Activated naive CD4-positive, alpha-beta T cell treated with anti-CD3 and anti-CD28 coated beads, Interleukin-2, amount 10 ng/mL, durations not matched to agents 7 days and 5 days (primary cell): ENCODE results near the gene MYO19.
"Not testable (repeated sequence)": the region's sequence is repeated elsewhere in the genome, so short reads cannot be mapped to it uniquely, and the experiment has no call there.

Experiments
- CTCF ChIA-PET: fragments of 350-600 bp; sonication (Branson Sonifier 250); formaldehyde crosslinking; loops from one replicate; lab custom pipeline; 2021; ENCODE audit warnings: antibody characterized with exemption; lab: Charles Lee
- DNase-seq: peaks from one replicate; pipeline ENCODE4 v3.0.0-alpha.2; 2020
- H3K27ac Mint-ChIP-seq: one replicate; pipeline ENCODE4 v1.8.0; 2021; ENCODE audit warnings: mild to moderate bottlenecking, moderate library complexity, mixed read lengths
- H3K27me3 Mint-ChIP-seq: one replicate; pipeline ENCODE4 v1.8.0; 2021; ENCODE audit warnings: mild to moderate bottlenecking, mixed read lengths
- H3K36me3 Mint-ChIP-seq: one replicate; pipeline ENCODE4 v1.8.0; 2021; ENCODE audit warnings: mixed read lengths
- H3K4me1 Mint-ChIP-seq: one replicate; pipeline ENCODE4 v1.8.0; 2021; ENCODE audit warnings: mixed read lengths
- H3K4me3 Mint-ChIP-seq: one replicate; pipeline ENCODE4 v1.8.0; 2021; ENCODE audit warnings: mild to moderate bottlenecking, moderate library complexity, mixed read lengths
- H3K9me3 Mint-ChIP-seq: one replicate; pipeline ENCODE4 v1.8.0; 2021; ENCODE audit warnings: mixed read lengths

The MYO19 gene

GRCh38 chr17:36515837-36516236 lies 18.8 kb downstream of the MYO19 start:
- Mint-ChIP-seq H3K27ac (no peak overlapping the region), H3K36me3 (peaks cover 23% of the 10 kb centered on the region), H3K9me3 (no peaks in the 10 kb centered on the region), H3K4me1 (no peaks in the 10 kb centered on the region), H3K4me3 (no peak overlapping the region), H3K27me3 (no peaks in the 10 kb centered on the region)
- CTCF ChIA-PET: interaction anchor here (1.8 kb wide), 1 partner anchor 33 kb away, joined by 6 read pairs; no protein-coding TSS in a partner anchor
- no peak for DNase-seq

GRCh38 chr17:36514856-36515255 lies 19.8 kb downstream of the MYO19 start:
- no peaks in the 10 kb centered on the region for H3K27me3 Mint-ChIP-seq
- no peak overlapping the region for H3K4me3 Mint-ChIP-seq
- DNase-seq: no peak
- CTCF ChIA-PET: interaction anchor here (1.8 kb wide), 1 partner anchor 32 kb away, joined by 6 read pairs; no protein-coding TSS in a partner anchor
- no peaks in the 10 kb centered on the region for H3K9me3 Mint-ChIP-seq
- H3K36me3 Mint-ChIP-seq: peaks cover 21% of the 10 kb centered on the region
- no peaks in the 10 kb centered on the region for H3K4me1 Mint-ChIP-seq
- H3K27ac Mint-ChIP-seq: no peak overlapping the region

DNA sequence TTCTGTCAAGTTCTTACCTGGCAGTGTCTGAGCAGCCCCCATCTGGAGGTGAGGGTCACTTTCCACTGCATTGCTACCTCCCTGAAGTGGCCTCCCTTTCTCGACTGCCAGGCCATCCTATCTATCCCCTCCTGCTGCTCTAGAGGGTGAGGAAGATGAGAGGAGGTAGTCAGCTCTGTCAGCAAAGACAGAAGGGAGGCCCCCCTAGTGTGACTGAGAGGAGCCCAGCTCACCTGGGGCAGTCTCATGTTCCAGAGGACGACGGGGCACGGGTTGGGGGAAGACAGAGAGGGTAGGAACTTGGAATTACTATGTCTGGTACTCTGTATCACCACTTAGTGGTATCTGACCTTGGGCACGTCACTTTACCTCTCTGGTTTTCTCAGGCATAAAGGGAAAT lies 22.0 kb downstream of the MYO19 start:
- no peaks in the 10 kb centered on the region for H3K4me1 Mint-ChIP-seq
- no peak overlapping the region for H3K27ac Mint-ChIP-seq
- H3K36me3 Mint-ChIP-seq: peaks cover 17% of the 10 kb centered on the region
- DNase-seq: no peak
- CTCF ChIA-PET: no interaction called here
- no peak overlapping the region for H3K4me3 Mint-ChIP-seq
- H3K9me3 Mint-ChIP-seq: no peaks in the 10 kb centered on the region
- H3K27me3 Mint-ChIP-seq: no peaks in the 10 kb centered on the region

DNA sequence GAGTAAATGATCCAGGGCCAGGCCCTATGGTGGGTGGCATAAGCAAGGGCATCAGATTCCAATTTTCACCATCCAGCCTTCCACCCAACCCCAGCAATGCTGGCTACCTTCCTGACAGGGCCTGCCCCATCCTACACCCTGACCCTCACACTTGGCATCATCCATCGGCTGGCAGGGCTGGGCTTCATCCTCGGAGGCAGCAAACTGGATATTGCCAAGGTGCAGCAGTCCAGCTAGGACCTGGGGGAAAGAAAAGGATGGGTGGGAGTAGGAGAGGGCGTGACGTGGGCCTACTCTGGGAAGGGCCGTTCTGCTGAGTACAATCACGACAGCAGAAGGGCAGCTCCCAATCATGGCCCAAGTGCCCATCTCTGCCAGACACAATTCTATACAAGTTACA lies 23.5 kb downstream of the MYO19 start:
- Mint-ChIP-seq H3K4me1 (no peaks in the 10 kb centered on the region), H3K4me3 (no peak overlapping the region), H3K27ac (no peak overlapping the region), H3K27me3 (no peaks in the 10 kb centered on the region), H3K36me3 (peaks cover 12% of the 10 kb centered on the region), H3K9me3 (no peaks in the 10 kb centered on the region)
- CTCF ChIA-PET: no interaction called here
- DNase-seq: no peak

GRCh38 chr17:36510636-36511035 lies 24.0 kb downstream of the MYO19 start:
- CTCF ChIA-PET: no interaction called here
- DNase-seq: no peak
- no peaks in the 10 kb centered on the region for H3K27me3 Mint-ChIP-seq
- no peak overlapping the region for H3K4me3 Mint-ChIP-seq
- no peaks in the 10 kb centered on the region for H3K9me3 Mint-ChIP-seq
- no peaks in the 10 kb centered on the region for H3K4me1 Mint-ChIP-seq
- H3K36me3 Mint-ChIP-seq: peaks cover 16% of the 10 kb centered on the region
- H3K27ac Mint-ChIP-seq: no peak overlapping the region

- H3K36me3 Mint-ChIP-seq: peaks cover 19% of the 10 kb centered on the region
- no peaks in the 10 kb centered on the region for H3K27me3 Mint-ChIP-seq
- no peak overlapping the region for H3K27ac Mint-ChIP-seq
- H3K4me1 Mint-ChIP-seq: no peaks in the 10 kb centered on the region
- H3K4me3 Mint-ChIP-seq: no peak overlapping the region
- no peaks in the 10 kb centered on the region for H3K9me3 Mint-ChIP-seq
- no peak for DNase-seq
- CTCF ChIA-PET: interaction anchor here (1.3 kb wide), 1 partner anchor 15 kb away, joined by 4 read pairs; no protein-coding TSS in a partner anchor
These were observed 25.2 kb downstream of the MYO19 start for GRCh38 chr17:36509272-36509985.

GRCh38 chr17:36508439-36508838 lies 26.2 kb downstream of the MYO19 start:
- CTCF ChIA-PET, H3K4me3 Mint-ChIP-seq: not testable (repeated sequence)

GRCh38 chr17:36507266-36507665 lies 27.4 kb downstream of the MYO19 start:
- Mint-ChIP-seq H3K36me3 (peaks cover 26% of the 10 kb centered on the region), H3K9me3 (no peaks in the 10 kb centered on the region), H3K27me3 (no peaks in the 10 kb centered on the region), H3K27ac (no peak overlapping the region), H3K4me1 (no peaks in the 10 kb centered on the region), H3K4me3 (no peak overlapping the region)
- CTCF ChIA-PET: no interaction called here
- no peak for DNase-seq

More at GRCh38 chr17:36508439-36508838, 26.2 kb downstream of the MYO19 start:
- peaks cover 18% of the 10 kb centered on the region for H3K36me3 Mint-ChIP-seq
- H3K27me3 Mint-ChIP-seq, H3K9me3 Mint-ChIP-seq, H3K4me1 Mint-ChIP-seq, DNase-seq: not testable (repeated sequence)
- H3K27ac Mint-ChIP-seq: peak overlapping the region; percentile 37

GRCh38 chr17:36506831-36507230 lies 27.8 kb downstream of the MYO19 start:
- CTCF ChIA-PET: no interaction called here
- Mint-ChIP-seq H3K27ac (no peak overlapping the region), H3K27me3 (no peaks in the 10 kb centered on the region), H3K4me1 (no peaks in the 10 kb centered on the region), H3K9me3 (no peaks in the 10 kb centered on the region), H3K36me3 (peaks cover 28% of the 10 kb centered on the region), H3K4me3 (no peak overlapping the region)
- no peak for DNase-seq

DNA sequence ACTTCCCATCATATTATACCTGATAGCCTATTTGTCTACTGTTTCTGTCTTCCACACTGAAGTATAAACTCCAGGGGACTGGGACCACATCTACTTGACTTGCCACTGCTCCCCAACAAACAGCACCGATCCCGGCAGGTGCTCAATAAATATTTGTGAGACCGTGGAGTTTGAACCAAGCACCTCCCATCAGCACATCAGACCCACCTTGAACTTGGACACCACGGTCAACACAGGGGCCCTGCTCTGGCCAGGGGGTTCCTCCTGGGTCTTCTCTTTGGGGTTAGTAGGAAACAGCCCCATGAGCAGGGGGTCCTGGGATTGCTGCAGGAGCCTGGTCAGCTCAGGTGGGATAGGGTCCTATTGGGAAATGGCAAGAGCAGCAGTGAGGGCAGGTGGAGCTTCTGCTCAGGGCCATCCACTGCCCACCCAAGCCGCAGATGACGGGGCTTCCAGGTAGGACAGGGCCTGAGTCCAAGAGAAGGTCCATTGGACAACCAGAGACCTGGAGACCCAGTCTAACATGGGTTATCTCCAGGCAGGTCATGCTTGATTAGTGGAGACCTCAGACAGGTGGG lies 28.3 kb downstream of the MYO19 start:
- DNase-seq: no peak
- H3K36me3 Mint-ChIP-seq: peaks cover 28% of the 10 kb centered on the region
- no peaks in the 10 kb centered on the region for H3K4me1 Mint-ChIP-seq
- no peaks in the 10 kb centered on the region for H3K9me3 Mint-ChIP-seq
- no peak overlapping the region for H3K4me3 Mint-ChIP-seq
- H3K27me3 Mint-ChIP-seq: no peaks in the 10 kb centered on the region
- H3K27ac Mint-ChIP-seq: no peak overlapping the region
- CTCF ChIA-PET: no interaction called here

DNA sequence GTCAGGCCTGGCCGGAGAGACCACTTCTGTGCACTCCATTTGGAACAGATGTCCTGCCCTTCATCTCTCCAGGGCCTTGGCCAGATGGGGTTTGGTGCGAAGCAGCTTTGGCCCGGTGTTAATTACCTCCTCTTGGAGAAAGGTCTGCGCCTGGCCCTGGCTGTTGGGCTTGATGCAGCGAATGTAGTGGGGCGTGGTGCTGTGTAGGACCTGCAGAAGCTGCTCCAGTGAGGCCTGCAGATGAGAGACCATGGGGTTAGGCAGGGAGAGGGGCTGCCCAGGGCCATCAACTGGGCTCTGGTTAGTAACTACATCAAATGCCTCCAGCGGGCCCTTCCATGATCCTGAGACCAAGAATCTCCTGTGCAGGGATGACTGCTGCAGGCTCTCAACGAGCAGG lies 29.5 kb downstream of the MYO19 start:
- Mint-ChIP-seq H3K27ac (no peak overlapping the region), H3K4me1 (no peaks in the 10 kb centered on the region), H3K36me3 (peaks cover 24% of the 10 kb centered on the region), H3K27me3 (no peaks in the 10 kb centered on the region), H3K9me3 (no peaks in the 10 kb centered on the region), H3K4me3 (no peak overlapping the region)
- CTCF ChIA-PET: no interaction called here
- no peak for DNase-seq

DNA sequence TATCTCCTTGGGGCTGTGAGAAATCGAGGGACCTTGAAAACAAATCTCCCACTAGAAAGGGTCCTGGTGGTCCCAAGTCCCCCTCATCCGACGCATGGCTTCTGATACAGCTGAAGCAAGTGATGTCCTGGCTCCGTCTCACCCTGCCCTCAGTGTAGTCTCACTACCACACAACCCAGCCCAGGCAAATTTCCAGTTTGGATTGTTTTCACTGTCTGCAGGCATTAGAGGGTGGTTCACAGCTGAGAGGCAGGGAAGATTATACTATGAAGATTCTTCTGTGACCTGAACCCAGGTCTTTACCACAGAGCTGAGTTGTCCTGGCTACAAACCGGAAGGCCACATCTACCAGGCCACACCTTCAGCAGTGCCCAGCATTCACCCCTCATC lies 30.5 kb downstream of the MYO19 start:
- no peak for DNase-seq
- no peak overlapping the region for H3K4me3 Mint-ChIP-seq
- peaks cover 20% of the 10 kb centered on the region for H3K36me3 Mint-ChIP-seq
- H3K27ac Mint-ChIP-seq: no peak overlapping the region
- no peaks in the 10 kb centered on the region for H3K4me1 Mint-ChIP-seq
- CTCF ChIA-PET: no interaction called here
- H3K9me3 Mint-ChIP-seq: no peaks in the 10 kb centered on the region
- no peaks in the 10 kb centered on the region for H3K27me3 Mint-ChIP-seq

GRCh38 chr17:36503456-36504155 lies 31.1 kb downstream of the MYO19 start:
- CTCF ChIA-PET: no interaction called here
- H3K27ac Mint-ChIP-seq: no peak overlapping the region
- no peaks in the 10 kb centered on the region for H3K4me1 Mint-ChIP-seq
- no peak for DNase-seq
- no peaks in the 10 kb centered on the region for H3K9me3 Mint-ChIP-seq
- H3K4me3 Mint-ChIP-seq: no peak overlapping the region
- no peaks in the 10 kb centered on the region for H3K27me3 Mint-ChIP-seq
- peaks cover 24% of the 10 kb centered on the region for H3K36me3 Mint-ChIP-seq

- CTCF ChIA-PET: no interaction called here
- Mint-ChIP-seq H3K4me1 (no peaks in the 10 kb centered on the region), H3K27me3 (no peaks in the 10 kb centered on the region), H3K4me3 (no peak overlapping the region), H3K36me3 (peaks cover 29% of the 10 kb centered on the region), H3K9me3 (no peaks in the 10 kb centered on the region), H3K27ac (peak overlapping the region; percentile 38)
- no peak for DNase-seq
These were observed 32.7 kb downstream of the MYO19 start for GRCh38 chr17:36501963-36502362.

- no peak for DNase-seq
- Mint-ChIP-seq H3K36me3 (peaks cover 33% of the 10 kb centered on the region), H3K4me1 (no peaks in the 10 kb centered on the region)
These were observed 33.3 kb downstream of the MYO19 start for GRCh38 chr17:36501351-36501750.

More at GRCh38 chr17:36501351-36501750, 33.3 kb downstream of the MYO19 start:
- Mint-ChIP-seq H3K27me3 (no peaks in the 10 kb centered on the region), H3K4me3 (no peak overlapping the region), H3K27ac (no peak overlapping the region), H3K9me3 (no peaks in the 10 kb centered on the region)
- CTCF ChIA-PET: no interaction called here
